ENCODE data around the gene EWSR1.
A peak's percentile ranks its signal among the peaks of the same experiment; 100 is the strongest.

EWSR1 gene

DNA sequence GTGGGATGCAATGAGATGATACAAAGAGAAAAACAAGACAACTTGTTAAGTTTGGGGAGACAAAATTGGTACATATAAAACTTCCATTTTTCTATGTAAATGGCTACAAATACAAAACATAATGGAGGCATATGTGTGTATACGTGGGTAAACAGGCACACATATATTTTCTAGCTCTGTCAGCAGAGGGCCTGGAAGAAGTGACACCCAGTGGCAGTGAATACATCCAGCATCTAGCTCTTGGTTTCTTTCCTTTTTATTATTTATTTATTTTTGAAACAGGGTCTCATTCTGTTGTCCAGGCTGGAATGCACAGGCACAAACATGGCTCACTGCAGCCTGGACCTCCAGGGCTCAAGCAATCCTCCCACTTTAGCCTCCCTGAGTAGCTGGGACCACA lies 52.5 kb downstream of the EWSR1 start:
- no peak for DNase-seq

DNA sequence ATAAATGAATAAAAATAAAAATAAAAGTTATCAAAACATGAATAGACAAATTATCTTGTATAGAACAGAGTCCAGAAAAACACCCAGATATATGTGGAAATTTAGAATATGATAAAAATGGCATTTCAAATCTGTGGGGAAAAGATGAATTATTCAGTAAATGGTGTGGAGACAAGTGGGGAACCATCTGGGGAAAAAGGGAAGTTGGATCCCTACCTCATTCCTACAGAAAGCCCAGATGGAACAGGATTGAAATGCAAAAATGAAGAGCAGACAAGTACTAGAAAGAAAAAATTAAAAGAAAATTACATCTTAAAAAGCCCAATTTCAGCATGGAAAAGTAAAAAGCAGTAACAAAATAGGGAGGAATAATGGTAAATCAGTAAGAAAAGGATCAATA lies 55.6 kb downstream of the EWSR1 start:
- DNase-seq, result no peak

DNA sequence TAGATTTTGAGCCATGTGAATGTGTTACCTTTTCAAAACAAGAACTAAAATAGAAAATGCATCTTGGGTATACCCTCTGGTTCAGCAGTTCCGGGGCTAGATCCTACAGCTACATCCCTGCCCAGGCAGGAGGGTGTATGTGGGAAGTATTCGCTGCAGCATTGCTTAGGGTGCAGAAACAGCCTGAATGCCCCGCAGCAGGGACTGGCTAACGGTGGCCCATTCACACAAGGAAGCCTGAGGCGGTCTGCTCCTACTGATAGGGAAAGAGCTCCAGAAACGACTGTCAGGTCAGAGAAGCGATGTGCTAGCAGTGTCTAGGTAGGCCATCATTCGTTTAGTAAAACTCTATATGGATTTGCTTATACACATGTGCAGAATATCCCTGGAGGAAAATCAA lies 57.3 kb downstream of the EWSR1 start:
- no peak for DNase-seq

DNA sequence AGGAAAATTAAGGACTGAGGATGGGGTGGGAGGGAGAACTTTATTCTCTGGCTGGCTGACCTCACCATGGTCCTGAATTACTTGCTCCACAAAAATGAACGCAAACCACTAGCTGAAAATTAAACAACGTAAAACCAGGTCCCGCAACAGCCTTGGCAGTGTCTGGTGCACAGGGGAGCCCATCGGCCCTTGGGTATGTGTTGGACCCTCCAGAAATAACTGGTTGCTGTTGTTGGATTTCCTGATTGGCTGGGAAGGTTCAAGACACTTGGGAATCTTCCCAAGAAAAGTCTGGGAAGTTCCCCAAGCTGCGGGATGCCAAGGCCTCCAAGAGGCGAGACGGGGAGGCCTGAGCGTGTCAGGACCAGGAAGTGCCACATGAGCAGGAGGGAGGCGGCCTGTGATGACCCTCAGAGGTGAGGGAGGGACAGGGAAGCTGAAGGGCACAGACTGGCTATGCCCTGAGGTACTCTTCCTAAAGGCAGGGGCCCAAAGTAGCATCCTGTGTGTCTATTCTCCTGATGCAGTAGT lies 57.8 kb downstream of the EWSR1 start:
- DNase-seq, result no peak

DNA sequence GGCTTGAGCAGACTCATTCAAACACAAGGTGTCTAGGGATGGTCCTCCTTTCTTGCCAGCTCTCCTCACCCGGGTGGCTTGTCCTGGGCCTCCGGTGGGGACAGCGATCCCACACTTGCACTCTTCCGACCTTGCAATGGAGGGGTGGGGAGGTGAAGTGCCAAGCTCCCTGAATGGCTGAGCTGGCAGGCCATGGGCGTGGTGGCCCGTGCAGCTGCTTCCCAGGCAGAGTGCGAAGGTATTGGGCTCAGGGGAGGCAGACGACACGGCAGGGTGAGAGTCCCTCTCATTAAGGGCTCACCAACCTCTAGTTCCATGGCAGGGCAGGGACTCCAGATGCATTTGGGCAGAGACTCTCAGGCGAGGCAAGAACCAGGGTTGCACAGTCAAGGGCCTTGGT lies 58.4 kb downstream of the EWSR1 start:
- no peak for DNase-seq

DNA sequence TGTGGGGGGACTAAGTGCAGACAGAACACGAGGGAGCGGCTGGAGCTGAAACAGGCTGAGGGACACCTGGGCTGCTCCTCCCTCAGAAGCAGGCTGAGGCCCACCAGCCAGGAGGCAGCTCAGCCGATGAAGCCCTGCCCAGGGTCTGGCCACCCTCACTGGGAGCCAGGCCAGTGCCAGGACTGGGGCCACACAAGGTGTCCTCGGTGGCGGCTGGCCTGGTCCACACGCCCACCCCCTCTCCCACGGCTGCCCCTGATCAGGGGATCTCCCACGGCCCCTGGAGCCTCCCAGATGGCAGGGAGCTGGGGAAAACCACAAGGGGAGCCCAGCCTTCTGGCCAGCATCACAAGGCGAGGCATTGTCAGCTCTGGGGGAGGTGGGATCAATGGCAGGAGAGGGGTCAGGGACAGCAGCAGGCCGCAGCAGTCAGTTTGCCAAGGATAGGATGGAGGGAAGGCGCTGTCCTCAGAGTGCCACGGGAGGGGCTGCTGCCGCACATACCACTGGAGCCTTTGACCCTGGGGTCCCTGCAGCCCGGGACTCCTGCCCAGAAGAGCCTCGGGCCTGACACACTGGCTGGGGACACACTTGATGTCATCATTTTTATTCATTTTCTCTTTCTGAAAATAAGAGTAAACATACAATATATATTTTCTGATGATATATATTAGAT lies 59.2 kb downstream of the EWSR1 start:
- DNase-seq, result no peak

DNA sequence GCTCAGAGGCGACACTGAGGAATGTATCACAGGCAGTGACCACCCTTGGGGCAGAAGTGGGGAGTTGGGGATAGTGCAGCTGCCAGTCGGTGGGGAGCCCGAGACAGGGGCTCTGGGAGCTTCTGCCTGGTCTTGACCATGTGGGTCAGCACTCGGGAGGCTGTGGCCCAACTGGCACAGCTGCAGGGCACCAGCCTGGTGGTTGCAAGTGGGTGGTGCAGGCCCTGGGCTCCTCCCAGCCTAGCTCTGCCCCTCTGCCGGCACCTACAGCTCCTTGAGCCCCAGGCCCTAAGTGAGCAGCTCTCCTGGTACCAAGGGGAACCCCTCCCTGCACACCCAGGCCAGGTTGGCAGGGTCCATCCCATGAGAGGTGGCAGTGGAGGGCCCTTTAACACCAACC lies 60.0 kb downstream of the EWSR1 start:
- DNase-seq, result no peak

DNA sequence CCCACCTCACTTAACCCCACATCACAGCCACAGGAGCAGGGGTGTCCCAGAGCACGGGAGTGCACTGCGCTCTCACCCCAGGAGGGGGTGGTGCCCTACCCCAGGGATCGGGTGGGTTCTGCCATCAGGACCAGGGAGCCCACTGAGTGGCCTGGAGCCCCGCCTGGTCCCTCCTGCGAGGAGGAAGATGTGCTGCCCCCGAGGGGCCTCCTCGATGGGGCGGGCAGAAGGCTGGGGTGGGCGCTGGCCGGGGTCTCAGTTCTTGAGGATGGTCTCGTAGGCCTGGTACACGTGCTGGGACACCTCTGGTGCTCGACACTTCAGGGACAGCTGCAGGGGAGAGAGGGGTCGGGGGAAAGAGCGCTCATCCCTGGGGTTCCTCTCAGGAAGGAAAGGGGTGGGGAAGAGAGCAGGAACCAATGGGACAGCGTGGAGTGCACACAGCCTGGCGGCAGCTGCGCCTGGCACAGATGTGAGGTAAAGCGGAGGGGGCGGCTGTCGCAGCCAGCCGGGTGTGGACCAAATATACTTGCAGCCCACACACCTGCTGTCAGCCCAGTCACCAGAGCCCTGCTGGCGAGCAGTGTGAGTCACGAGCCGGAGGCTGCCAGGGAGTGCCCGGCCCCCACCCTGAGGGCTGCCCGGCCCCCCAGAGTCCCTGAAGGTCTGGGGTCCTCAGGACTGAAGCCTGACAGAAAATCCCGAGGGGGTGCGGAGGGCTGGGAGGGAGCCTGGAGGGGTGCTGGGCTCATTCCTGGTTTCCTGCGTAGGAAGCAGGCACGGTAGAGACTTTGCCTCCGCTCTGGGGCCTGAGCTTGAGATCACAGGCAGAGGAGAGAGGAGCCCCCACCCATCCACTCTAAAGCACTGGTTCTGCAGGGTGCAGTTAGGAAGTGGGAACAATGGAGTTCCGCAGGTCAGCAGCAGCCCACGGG lies 60.8 kb downstream of the EWSR1 start:
- DNase-seq, result no peak

DNA sequence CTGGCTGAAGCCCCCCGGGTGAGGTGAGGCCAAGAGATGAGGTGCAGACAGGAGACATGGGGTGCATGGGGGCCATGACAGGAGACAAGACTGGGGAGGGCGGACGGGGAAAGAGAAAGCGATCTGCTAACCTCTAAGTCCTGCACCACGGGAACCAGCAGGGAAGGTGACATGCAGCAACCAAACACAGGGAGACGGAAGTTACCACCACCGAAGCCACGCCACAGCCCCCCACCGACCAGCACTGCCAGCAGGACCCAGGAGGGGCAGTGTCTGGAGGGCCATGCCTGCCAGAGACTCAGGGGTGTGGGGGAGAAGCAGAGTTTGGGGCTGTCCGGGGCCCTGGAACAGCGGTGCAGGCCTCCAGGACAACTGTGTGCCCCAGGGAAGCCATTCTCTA lies 61.5 kb downstream of the EWSR1 start:
- no peak for DNase-seq

DNA sequence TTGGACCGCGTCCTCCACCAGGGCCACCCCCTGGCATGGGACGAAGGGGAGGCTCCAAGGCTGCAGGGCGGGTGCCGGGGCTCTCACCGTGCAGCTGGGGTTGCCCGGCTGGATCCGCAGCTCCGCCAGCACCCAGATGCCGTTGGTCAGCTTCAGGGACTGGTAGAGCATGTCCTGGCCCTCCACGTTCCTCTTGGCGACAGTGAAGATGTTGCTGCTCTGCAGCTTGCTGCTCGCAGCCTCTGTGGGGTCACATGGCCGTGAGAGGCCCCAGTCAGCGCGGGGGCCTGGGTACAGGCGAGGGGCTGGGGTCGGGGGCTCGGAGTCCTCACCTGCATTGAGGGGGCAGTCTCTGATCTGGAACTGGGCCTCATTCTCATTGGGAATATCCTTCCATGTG lies 62.2 kb downstream of the EWSR1 start:
- no peak for DNase-seq

DNA sequence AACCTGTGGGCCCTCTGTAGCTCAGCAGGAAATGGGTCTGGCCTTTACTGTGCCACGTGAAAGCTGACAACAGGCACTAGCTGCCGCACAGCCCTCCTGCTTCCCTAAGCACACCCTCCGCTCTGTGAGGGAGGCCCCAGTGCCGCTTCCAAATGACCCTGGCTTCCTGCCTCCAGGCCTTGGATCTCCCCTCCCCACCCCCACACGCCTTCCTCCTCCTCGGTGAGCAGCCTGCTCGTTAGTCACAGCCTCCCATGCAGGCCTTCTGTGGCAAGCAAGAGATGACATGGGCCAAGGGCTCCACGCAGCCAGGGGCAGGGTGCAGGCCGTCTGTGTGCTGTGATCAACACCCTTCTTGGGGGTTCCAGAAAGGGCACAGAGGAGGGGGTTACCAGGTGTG lies 62.7 kb downstream of the EWSR1 start:
- peak; percentile 59 for DNase-seq

DNA sequence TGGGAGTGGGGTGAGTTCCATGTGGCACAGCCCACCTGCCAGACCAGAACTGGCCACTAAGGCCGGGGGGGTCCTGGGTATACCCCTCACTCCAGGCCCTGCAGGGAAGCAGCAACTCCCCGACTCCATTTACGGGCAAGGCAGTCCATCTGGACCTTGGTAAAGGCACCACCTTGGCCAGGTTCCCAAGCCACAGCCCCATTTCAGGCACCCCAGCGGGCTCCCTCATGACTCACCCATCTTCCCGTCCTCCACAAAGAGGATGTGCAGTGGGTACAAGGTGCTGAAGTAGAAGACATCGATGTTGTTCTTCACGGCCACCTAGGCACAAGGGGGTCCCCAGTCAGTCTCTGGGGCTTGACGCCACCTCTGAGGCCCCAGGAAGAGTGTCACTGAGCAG lies 63.1 kb downstream of the EWSR1 start:
- no peak for DNase-seq

DNA sequence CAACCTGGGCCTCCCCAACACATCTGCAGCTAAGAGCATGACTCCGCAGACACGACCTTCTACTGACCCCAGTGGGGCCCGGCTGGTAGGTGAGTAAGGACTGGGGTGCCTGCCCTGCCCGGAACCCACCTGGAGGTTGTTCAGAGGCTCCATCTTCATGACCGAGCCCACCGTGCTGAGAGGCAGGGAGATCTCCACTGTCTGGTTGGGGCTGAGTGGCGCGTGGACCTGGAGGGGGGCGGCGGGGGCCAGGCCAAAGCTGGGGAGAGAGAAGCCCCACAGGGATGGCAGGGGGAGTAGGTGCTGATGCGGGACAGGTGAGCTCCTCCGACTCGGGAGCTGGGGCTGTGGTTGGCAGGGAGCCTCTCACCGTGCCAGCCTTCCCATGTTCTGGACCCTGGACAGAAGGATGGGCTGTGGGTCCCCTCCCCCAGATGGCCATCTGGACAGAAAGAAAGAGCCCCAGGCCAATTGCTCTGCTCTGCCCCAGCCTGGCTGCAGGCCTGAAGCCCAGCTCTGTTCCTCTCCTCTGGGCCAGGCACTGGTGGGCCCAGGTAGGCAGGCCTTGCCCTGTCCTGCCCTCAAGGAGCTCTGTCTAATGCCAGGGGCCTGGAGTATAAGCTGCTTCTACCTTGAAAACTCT lies 63.7 kb downstream of the EWSR1 start:
- DNase-seq, result no peak

DNA sequence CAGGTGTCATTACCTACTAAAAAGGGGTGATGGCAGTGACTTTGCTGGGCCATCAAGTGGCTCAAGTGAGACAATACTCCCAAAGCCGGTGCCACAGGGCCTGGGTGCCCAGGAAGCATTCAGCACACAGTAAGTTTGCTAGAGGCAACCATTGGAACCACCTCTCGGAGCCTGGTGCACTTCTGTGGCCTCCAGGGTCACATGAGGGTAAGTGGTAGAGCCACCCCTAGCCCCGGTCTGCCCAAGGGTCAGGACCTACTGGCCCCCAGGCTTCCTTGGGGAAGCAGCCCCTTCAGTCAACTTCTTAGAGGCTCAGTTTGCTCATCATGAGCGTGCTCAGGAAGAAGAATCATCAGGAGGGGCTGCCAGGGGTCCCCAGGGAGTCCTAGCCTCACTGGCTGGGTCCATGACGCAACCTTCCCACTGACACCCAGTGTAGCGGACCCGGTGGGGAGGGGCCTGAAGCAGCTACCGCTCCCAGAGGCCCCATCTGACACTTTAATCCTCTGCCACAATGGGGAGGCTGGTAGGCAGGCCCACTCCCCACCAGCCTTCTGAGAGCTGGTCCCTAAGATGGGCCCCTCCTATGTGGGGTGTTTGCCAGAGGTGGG lies 64.9 kb downstream of the EWSR1 start:
- DNase-seq, result no peak

DNA sequence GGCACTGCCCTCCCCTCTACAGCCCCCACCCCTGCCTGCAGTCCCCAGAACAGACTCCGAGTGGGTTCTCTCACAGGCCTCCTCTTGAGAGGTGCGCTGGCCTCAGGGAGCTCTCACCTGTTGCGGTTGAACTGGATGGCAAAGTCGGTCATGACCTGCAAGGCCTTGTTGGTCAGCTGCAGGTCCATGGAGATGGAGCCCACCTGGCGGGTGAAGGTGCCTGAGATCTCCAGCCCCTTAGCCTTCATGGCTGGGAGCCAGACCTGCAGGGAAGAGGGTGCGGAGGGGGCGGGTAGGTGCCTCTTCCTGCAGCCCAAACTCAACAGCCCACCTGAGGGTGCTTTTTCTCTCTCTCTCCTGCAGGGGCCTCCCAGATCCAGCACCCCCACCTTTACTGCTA lies 66.1 kb downstream of the EWSR1 start:
- no peak for DNase-seq

DNA sequence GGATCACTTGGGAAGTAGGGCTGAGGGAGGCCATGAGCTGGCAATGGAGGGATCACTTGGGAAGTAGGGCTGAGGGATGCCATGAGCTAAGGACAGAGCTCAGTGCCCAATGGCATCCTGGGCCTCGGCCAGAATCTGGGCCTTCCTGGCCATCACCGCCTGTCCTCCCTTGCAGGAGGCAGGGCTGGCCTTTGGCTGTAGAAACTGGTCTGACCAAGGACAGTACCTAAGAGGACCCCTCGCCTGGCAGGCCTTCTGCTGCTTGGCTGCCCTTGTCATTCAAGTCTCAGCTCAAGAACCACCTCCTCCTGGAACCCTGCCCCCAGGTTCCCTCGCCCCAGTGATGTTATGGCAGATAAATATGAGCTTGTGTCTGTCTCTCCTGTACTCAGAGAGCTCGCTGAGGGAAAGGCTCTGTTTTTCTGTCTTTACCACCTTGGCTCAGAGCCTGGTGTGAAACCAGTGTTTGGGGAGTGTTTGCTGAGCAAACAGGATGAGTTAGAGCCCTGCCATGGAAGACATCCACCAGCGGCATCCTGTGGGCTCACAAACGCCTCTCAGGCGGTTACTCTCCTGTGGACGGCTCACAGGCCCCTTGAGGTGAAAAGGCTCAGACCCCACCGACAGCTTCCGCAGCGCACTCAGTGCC lies 66.8 kb downstream of the EWSR1 start:
- no peak for DNase-seq

DNA sequence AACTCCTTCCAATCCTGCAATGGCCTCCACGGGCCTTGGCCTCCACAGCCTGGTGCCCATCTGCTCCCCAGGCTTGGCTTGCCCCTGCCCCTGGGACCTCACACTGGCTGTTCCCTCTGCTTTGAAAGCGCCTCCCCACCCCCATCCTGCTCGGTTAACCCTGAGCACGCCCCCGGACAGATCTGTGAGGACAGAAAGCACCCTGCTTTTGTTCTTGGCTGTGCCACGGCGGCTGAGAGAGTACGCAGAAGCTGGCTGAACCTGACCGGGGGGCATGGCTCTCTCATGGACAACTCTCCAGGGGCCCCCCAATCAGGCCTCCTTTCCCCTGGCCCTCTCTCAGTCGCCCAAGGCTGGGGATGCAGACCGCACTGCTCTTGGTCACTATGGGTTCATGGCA lies 67.6 kb downstream of the EWSR1 start:
- no peak for DNase-seq

DNA sequence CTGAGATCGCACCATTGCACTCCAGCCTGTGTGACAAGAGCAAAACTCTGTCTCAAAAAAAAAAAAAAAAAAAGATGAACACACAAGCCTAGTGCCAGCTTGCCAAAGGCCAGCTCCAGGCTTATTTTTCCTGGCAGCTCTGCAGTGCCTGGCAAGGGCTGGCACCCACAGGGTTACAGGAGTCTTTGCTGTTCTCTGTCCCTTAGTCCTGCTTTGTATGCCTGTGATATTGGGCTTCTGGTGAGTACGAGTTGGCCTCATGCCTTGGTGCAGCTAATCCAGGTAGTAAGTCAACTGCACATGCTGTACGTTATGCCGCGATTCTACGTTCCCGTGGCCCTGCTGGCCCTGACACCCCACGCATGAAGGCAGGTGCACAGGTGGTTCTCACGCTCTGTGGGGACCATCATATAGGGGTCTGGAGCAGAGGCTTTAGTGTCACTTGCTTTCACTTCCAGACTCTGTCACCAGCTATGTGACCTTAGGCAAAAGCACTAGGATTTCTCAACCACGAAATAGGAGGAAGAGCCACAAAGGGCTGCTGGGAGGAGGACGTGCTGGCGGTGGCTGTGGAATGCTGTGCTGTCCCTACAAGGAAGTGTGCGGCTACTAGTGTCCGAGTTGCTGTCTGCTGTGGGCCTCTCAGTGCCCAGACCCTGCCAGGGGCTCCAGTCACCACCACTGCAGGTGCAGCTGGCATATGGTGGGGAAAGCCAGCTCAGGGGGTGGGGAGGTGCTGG lies 68.9 kb downstream of the EWSR1 start:
- DNase-seq, result no peak

DNA sequence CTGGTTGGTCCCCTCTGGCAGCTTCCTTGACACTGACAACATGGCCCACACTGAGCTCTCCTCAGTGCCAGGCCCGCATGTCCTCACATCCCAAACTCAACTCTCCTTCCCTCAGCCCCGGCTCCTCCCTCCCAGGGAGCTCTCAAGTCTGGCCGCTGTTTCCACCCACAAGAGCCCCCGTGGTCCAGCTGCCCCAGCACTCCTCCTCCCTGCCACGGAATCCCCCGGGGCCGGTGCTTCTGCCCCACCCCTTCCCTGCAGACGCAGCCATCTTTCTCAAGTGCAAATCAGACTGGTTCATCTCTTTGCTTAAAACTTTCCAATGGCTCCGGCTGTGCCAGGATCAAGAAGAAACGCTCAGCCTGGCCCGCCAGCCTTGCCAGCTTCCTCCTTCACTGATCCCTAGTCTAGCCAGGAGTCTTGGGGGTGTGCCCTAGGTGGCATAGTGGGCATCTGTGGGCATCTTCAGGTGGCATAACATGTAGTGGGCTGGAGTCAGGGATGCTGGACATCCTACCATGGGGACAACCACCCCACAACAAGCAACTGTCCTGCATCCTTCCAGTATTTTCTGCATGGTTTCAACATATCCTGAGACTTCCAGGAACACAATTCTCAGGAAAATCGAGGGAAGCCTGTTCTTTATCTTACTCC lies 69.7 kb downstream of the EWSR1 start:
- no peak for DNase-seq

DNA sequence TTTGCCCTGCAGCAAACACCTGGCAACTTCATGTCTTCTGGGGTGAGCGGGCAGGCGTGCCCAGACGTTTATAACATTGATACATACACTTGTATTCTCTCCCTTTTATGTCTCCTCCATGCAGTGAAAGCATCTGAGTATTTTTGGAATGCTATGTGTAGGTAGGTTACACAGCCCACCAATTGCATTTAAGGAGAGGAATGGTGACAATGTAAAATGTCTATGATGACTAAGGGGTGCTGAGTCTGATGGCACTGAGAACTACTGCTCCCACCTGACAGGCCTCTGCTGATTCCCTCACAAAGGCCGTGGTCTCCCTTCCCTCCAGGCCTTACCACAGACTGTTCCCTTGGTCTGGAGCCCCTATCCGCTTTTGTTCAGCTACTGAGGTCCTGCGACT lies 70.3 kb downstream of the EWSR1 start:
- DNase-seq, result no peak
